DMS53 (cell line): ENCODE measurements around the gene STIM1.

ENCODE experiments used
- DNase-seq: peaks from one replicate; lab custom pipeline; 2025; lab: John Stamatoyannopoulos, UW

The STIM1 gene

GRCh38 chr11:4068962-4069361 lies 213.5 kb downstream of the STIM1 start:
- no peak for DNase-seq

GRCh38 chr11:4071325-4071724 lies 215.9 kb downstream of the STIM1 start:
- DNase-seq = no peak

DNA sequence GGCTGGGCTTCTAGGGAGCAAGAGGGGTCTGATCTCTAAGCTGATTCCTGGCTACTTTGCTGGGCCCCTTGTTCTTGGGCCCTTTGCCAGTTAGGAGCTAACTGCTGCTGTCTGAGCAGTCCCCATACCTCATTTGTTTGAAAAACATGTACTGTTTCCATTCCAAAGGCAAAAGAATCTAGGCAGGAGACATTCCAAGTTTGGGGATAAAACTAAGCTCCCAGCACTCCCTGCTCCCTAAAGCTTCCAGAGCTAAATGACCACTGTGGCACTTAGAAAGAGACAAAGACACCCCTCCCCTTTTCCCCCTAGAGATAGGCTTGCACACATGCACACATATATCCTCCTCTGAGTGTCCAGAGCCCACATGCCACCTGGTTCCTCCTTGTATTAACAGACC lies 216.4 kb downstream of the STIM1 start:
- DNase-seq = peak; percentile 13

GRCh38 chr11:4072668-4073285 lies 217.3 kb downstream of the STIM1 start:
- DNase-seq = peak; percentile 83

GRCh38 chr11:4074266-4074665 lies 218.8 kb downstream of the STIM1 start:
- DNase-seq = no peak

DNA sequence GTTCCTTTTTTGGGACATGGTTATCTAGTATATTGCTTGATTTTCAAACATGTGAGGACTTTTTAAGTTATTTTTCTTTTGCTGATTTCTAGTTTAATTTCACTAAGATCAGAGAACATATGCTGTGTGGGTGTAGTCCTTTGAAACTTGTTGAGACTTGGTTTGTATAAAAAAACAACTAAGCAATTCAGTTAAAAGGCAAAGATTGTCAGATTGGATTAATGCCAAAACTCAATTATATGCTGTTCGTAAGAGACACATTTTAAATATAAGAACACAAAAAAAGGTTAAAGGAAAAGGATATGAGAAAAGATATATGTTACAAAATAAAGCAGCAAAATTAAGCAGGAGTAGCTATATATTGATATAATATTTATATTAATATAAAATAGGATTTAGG lies 221.3 kb downstream of the STIM1 start:
- no peak for DNase-seq

DNA sequence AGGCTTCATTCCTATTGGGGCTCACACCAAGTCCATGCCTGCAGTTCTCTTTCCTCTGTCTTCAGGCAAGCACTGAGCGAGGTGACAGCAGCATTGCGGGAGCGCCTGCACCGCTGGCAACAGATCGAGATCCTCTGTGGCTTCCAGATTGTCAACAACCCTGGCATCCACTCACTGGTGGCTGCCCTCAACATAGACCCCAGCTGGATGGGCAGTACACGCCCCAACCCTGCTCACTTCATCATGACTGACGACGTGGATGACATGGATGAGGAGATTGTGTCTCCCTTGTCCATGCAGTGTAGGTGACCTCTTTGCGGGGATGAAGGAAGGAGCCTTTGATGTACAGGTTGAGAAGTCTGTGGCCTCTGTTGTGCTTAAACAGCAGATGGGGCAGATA lies 227.7 kb downstream of the STIM1 start:
- no peak for DNase-seq

GRCh38 chr11:4084406-4085125 lies 229.1 kb downstream of the STIM1 start:
- no peak for DNase-seq

DNA sequence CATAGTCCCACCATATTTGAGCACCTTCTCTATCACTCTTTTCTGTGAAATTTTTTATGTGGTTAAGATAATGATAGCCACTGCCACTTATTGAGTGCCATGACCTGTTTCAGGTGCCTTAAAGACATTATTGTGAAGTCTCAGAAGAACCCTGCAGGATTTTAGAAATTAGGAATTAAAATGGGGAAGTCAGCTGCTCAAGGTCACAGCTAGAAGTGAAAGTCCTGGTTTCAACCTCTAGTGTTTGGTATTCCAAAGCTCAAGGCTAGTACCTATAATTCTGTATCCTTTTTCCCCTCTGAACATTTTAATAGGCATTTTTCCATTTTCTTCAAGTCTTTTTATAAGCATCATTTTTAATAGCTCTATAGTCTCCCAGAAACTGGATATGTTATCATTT lies 230.1 kb downstream of the STIM1 start:
- DNase-seq = no peak

DNA sequence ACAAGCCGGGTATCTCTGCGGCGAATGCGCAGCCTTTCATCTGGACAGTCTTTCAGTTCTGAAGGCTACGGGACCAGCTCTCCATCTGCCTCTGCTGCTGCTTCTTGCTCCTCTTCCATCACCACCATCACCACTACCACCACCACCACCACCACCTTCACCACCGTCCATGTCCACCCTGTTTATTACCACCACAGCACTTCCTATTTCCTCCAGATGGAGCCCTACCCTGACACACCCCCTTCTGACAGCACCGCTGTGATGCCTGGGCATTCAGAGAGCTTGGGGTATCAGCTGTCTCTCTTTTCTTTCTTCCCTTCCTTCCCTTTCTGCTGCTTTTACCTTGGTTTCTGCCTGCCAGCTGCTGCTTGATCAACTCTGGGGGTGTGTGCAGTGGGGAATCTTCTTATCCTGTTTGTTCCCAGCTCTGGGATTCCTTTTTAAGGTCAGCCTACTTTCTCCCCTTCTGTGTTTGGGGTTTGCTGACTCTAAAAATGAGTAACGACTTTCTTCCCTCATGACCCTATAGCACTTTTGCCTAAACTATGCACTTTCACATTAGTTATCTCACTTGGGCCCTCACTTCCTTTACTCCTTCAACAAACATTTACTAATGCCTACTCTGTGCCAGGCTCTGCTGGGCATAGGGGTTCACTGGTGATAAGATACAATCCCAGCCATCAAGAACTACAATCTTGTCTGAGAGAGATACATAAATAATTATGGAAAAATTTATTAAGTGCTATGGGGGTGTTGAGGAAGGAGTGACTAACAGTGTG lies 231.3 kb downstream of the STIM1 start:
- DNase-seq = no peak

- no peak for DNase-seq
Observed at GRCh38 chr11:4087551-4087950, 232.1 kb downstream of the STIM1 start.

DNA sequence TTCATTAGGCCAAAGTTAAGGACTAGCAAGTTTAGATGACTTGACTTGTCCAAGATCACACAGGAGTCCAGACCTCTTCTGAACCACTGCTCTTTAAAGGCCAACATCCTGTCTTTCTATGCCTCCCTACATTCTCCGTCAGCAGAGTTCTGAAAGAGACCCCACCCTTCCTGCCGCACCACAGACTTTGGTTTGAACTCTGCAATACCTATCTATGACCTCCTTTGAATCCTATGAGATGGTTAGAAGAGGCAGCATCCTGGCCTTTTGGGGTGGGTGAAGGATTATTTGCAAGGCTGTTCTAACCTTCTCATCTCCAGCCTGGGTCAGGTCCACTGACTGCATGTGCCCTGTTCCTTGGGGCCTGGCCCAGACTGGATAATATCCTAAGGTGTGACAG lies 234.8 kb downstream of the STIM1 start:
- no peak for DNase-seq

- no peak for DNase-seq
Observed at GRCh38 chr11:4092026-4092425, 236.6 kb downstream of the STIM1 start.

DNA sequence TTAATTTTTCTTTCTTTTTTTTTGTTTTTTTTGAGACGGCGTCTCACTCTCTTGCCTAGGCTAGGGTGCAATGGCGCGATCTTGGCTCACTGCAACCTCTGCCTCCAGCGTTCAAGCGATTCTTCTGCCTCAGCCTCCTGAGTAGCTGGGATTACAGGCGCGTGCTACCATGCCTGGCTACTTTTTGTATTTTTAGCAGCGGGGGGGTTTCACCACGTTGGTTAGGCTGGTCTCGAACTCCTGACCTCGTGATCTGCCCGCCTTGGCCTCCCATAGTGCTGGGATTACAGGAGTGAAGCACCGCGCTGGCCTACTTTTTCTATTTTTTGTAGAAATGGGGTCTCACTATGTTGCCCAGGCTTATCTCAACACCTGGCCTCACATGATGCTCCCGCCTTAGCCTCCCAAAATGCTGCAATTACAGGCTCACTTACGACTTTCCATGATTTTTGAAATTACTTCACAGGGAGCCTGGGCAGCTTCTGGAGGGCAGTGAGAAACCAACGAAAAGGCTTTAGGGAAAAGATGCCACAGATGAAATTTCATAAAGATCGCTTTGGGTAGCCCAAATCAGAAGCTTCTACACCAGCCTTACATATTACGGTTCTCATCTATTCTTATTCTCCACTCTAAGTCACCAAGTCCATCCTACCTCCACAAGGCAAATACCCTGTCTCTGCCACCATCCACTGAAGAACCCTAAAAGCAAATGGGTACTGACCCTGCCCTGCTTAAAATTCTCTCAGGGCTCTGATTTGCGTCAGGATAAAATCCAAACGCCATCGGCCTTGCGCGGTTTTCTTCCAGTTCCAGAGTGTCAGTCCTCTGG lies 238.3 kb downstream of the STIM1 start:
- DNase-seq = no peak

DNA sequence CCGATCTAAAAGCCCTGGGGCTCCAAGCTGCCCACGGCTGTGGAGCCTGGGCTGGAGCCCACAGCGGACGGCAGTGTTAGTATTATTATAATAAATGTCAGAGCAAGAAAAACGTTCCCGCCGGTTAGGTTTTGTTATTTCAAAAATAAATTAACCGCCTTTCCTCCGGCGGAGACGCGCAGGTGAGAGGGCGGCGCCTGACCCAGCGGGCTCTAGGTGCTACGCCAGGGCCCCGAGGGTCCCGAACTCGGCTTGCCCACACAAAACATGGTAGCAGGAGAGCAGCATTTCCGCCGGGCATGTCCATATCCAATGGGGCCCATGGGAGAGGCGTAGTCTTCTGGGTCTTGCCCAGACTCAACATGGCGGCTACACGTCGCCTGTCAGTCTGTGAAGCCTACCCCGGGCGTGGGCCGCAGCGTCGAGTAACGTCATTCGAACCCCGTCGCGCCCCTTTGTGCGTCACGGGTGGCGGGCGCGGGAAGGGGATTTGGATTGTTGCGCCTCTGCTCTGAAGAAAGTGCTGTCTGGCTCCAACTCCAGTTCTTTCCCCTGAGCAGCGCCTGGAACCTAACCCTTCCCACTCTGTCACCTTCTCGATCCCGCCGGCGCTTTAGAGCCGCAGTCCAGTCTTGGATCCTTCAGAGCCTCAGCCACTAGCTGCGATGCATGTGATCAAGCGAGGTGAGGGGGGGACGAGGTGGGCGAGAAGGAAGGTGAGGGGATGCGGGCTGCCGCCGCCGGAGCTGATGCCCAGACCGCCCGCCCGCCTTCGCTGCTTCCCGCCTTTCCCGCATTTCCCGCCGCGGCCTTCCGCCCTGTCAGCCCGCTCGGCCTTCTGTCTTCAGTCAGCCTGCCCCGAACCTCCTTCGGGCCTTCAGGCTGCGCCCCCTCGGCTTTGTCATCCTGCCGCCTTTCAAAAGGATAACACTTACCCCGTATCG lies 239.2 kb downstream of the STIM1 start, which contains the start of gene RRM1:
RRM1 (plus strand) TSS at position 452 of the 944 bp plus-strand sequence; CDS start at position 666, 214 bp downstream.
- DNase-seq = peak; percentile 98

- DNase-seq = peak; percentile 46
Observed at GRCh38 chr11:4095509-4096230, 240.2 kb downstream of the STIM1 start.

DNA sequence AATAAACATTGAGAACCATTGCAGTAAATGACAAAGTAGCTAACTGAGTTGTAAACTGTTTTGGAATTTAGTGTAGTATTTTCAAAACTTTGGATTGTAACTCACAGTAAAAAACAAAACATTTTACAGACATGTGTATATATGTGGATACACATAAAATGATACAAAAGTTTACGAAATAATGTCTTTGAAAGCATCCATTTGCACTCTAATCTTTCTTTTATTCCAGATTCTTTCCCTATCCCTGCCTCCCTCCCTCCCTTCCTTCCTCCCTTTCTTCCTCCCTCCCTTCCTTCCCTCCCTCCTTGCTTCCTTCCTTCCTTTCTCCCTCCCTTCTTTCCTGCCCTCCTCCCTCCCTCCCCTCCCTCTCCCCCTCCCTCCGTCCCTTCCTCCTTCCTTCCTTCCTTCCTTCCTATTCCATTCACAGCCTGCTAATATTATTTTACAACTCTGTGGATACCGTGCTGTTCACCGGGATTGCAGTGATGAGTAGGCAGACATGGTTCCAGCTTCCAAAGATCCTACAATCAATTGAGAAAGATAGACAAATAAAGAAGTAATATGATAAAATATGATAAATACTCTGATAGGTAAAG lies 242.7 kb downstream of the STIM1 start:
- DNase-seq = no peak

DNA sequence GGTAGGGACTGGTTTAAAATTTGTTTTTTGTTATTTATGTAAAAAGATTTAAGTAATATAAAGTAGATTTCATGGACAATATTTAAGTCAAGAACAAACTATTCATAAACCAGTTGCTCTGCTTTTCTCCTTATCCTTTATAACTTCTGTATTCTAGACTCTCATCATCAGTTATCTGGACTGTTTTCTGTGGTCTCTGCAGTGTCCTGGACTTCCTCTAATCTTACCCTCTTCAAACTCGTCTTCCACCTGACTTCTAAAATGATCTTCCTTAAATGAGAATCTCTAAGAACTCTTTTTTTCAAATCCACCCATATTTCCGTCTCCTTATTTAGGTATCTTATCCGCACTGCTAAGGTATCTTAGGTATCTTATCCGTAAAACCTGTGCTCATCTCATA lies 247.2 kb downstream of the STIM1 start:
- DNase-seq = no peak

DNA sequence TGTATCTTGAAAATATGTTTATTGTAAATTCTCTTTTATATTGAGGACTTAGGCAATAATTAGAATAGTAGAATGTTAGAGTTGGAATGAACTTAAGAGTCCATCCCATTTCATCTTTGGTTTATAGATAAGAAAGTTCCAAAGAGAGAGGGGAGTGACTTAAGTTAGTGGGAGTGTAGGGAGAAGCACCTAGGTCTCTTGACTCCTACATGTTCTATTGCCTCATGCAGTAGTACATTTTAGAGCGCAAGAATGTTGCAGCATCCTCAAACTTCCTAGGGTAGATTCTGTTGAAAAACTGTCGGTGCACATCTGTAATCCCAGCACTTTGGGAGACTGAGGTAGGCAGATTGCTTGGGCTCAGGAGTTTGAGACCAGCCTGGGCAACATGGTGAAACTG lies 247.8 kb downstream of the STIM1 start:
- DNase-seq = no peak

- no peak for DNase-seq
Observed at GRCh38 chr11:4105916-4106315, 250.5 kb downstream of the STIM1 start.
